Measurements from ENCODE around the gene LPIN1. TPM values are rescaled to one million over a fixed set of nuclear protein-coding genes. Genes with fewer than 3 reads are reported as not detected.

The LPIN1 gene
- total RNA-seq, 3 donors from 2014 or later = 29.7 to 38.4 (median 30.4) TPM

- Histone ChIP-seq H3K4me3 (no peak overlapping the region), H3K4me1 (ENCODE audit: low read depth) (peaks cover 37% of the 10 kb centered on the region), H3K9me3 (no peaks in the 10 kb centered on the region), H3K36me3 (ENCODE audit: low read depth) (no peaks in the 10 kb centered on the region)
- no peak for DNase-seq
- no peak for ATAC-seq
- intact Hi-C loops (cut with DNase I, micrococcal nuclease) = no loop called here
- TF ChIP-seq CTCF (IDR thresholded peaks at IDR 0.05) = no peak
These were observed 3.4 kb downstream of the LPIN1 start for GRCh38 chr2:11749646-11750349.

DNA sequence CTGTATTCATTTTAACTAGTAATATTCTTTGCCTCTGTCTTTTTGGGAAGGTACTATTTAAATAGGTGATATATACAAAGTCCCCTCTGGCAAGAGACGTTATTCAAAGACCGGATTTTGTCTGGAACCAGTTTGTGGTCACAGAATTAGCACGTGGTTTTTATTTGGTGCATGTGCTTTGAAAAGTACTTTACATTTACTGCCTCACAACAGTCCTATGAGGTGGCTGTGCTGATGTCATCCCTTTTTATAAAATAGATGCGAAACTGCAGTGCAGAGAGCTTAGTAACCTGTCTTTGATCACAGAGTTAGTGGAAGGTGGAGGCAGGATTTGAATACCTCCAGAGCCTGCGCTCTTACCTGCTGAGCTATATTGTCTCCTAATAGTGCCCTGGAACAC is 4.0 kb downstream of the LPIN1 start:
- DNase-seq = no peak
- H3K4me1 ChIP-seq (ENCODE audit: low read depth) = peaks cover 38% of the 10 kb centered on the region
- no peaks in the 10 kb centered on the region for H3K36me3 ChIP-seq (ENCODE audit: low read depth)
- H3K4me3 ChIP-seq = no peak overlapping the region
- TF ChIP-seq CTCF (IDR thresholded peaks at IDR 0.05) = no peak
- intact Hi-C loops (cut with DNase I, micrococcal nuclease) = no loop called here
- no peak for ATAC-seq
- H3K9me3 ChIP-seq = no peaks in the 10 kb centered on the region

GRCh38 chr2:11750917-11751316 is 4.5 kb downstream of the LPIN1 start:
- intact Hi-C loops (cut with DNase I, micrococcal nuclease) = no loop called here
- no peak for TF ChIP-seq CTCF (IDR thresholded peaks at IDR 0.05)
- Histone ChIP-seq H3K4me1 (ENCODE audit: low read depth) (peaks cover 34% of the 10 kb centered on the region), H3K36me3 (ENCODE audit: low read depth) (no peaks in the 10 kb centered on the region), H3K9me3 (no peaks in the 10 kb centered on the region), H3K4me3 (no peak overlapping the region)
- ATAC-seq (no peak), DNase-seq (no peak)

DNA sequence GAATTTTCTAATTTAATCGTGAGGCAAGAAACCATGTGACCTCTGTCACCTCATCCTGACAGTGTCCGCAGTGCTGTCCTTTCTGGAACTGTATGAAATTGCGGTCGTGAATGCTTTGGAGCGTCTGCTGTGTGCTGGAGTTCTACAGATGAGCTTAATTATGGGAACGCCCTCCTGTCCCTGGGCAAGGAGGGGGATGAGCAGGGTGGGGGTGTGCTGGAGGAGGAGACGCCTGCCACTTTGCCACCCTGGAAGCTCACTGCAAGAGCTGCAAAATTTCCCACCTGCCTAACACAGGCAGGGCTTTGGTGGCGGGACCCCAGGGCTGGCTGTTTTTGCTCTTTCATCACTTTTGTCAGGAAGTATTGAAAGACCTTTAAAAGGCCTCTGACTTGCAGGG is 6.5 kb downstream of the LPIN1 start:
- Histone ChIP-seq H3K4me3 (no peak overlapping the region), H3K36me3 (ENCODE audit: low read depth) (no peaks in the 10 kb centered on the region), H3K9me3 (no peaks in the 10 kb centered on the region), H3K4me1 (ENCODE audit: low read depth) (peaks cover 24% of the 10 kb centered on the region)
- ATAC-seq (peak; percentile 16), DNase-seq (peak in 1 of 3 donors; percentile 45)
- intact Hi-C loops (cut with DNase I, micrococcal nuclease) = no loop called here
- no peak for TF ChIP-seq CTCF (IDR thresholded peaks at IDR 0.05)

DNA sequence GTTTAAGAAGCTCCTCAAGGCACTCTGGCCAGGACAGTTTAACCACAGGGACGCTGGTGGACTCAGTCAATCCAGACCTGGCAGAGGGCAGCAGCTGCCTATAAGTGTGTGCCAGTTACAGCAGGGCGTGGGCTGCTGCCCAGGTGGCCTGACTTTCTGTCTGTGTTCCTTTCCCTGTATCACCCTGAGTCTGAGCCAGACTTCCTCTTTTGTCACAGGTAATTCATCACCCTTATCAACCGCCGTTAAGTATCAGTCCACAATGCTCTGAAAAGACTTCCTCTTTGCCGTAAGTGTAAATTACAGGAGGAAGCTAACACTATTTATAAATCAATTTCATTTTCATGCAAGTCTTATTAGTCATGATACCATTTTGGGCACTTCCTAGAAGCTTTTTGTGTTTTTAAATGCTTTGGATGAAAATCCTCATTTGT is 7.0 kb downstream of the LPIN1 start:
- intact Hi-C loops (cut with DNase I, micrococcal nuclease) = no loop called here
- Histone ChIP-seq H3K4me3 (no peak overlapping the region), H3K36me3 (ENCODE audit: low read depth) (no peaks in the 10 kb centered on the region), H3K9me3 (no peaks in the 10 kb centered on the region), H3K4me1 (ENCODE audit: low read depth) (peaks cover 23% of the 10 kb centered on the region)
- TF ChIP-seq CTCF (IDR thresholded peaks at IDR 0.05) = no peak
- ATAC-seq = peak; percentile 92
- DNase-seq = peak; percentile 80 to 88 (median 85)

All from mucosa of descending colon (tissue), 3 donors.